Body of pancreas (tissue), 4 donors: ENCODE data around the gene SLC35E1.

ENCODE experiments used
- POLR2A ChIP-seq, 3 donors: fragments of 450-650 bp; IDR thresholded peaks; one replicate each; pipeline ENCODE4 v1.6.1; 2016; ENCODE audit warnings: antibody characterized with exemption in 3 of 3, mild to moderate bottlenecking in 2 of 3
- TF ChIP-seq, protein P1 (sequence below), 7 experiments: fragments of 450-650 bp in 4 of 7; fragments of 200-600 bp in 3 of 7; sonication (generic) in 3 of 7; IDR thresholded peaks; one replicate each; pipeline ENCODE4 v1.5.1; 2016 to 2019; ENCODE audit warnings: antibody characterized with exemption in 7 of 7

DNA sequence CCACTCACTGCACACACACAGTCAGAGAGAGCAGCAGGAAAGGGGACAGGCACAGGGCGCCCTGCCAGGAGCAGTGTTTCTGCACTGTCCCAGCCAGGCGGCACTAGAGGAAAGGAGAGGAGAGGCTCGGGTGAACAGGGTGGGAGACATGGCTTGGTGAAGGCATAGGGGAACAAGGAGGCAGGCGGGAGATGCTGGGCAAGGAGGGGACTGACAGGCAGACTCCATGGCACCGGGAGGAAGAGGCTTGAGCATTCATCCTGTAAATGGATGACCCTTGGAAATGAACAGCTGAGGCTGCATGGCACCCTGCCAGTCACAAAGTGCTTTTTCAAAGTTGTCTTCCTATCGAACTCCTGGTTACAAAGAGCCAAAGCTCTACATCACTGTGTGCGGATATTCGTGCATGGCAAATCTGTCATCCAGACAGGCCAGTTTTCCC lies 33.4 kb upstream of the SLC35E1 start:
- no peak for TF ChIP-seq POLR2A (IDR thresholded peaks at IDR 0.05)
- TF ChIP-seq, protein P1, sequence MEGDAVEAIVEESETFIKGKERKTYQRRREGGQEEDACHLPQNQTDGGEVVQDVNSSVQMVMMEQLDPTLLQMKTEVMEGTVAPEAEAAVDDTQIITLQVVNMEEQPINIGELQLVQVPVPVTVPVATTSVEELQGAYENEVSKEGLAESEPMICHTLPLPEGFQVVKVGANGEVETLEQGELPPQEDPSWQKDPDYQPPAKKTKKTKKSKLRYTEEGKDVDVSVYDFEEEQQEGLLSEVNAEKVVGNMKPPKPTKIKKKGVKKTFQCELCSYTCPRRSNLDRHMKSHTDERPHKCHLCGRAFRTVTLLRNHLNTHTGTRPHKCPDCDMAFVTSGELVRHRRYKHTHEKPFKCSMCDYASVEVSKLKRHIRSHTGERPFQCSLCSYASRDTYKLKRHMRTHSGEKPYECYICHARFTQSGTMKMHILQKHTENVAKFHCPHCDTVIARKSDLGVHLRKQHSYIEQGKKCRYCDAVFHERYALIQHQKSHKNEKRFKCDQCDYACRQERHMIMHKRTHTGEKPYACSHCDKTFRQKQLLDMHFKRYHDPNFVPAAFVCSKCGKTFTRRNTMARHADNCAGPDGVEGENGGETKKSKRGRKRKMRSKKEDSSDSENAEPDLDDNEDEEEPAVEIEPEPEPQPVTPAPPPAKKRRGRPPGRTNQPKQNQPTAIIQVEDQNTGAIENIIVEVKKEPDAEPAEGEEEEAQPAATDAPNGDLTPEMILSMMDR (IDR thresholded peaks at IDR 0.05), result peak in 1 of 7 experiments; percentile 6
